Neural progenitor cell (in vitro differentiated cells): ENCODE results near the gene MOGAT3.

Source experiments
- CTCF ChIP-seq: fragments of 200-600 bp; sonication (generic); IDR thresholded peaks from 2 replicates; pipeline ENCODE4 v1.5.1; 2017; ENCODE audit warnings: antibody characterized with exemption, mild to moderate bottlenecking
- EZH2 ChIP-seq: fragments of 200-600 bp; sonication (generic); IDR thresholded peaks from 2 replicates; pipeline ENCODE4 v1.6.1; 2017; ENCODE audit warnings: antibody characterized with exemption, mild to moderate bottlenecking, moderate library complexity
- EZH2phosphoT487 ChIP-seq: fragments of 200-600 bp; sonication (generic); IDR thresholded peaks from 2 replicates; pipeline ENCODE4 v1.6.1; 2017; ENCODE audit warnings: antibody characterized with exemption

- TF ChIP-seq CTCF (no peak), EZH2 (no peak), EZH2phosphoT487 (no peak)
Measured at GRCh38 chr7:101198476-101198875, 2.4 kb downstream of the MOGAT3 start.
